ENCODE measurements around the gene TRAPPC1.

- no peak for TF ChIP-seq EZH2phosphoT487 (IDR thresholded peaks at IDR 0.05; ENCODE audit: insufficient read depth, low read depth)
- no peak for TF ChIP-seq EZH2 (IDR thresholded peaks at IDR 0.05; ENCODE audit: insufficient read depth, poor library complexity, severe bottlenecking)
Measured at GRCh38 chr17:7935859-7936258, 4.1 kb upstream of the TRAPPC1 start.

Data from GM23248 (cell line).